HTR-8/SVneo (cell line): ENCODE data around the gene CNN3.

Experiments
- DNase-seq: peaks from one replicate; pipeline ENCODE4 v3.0.0; 2011; ENCODE audit warnings: low spot score, mixed read lengths; ENCODE audit not compliant: insufficient read length
- FAIRE-seq: peaks from 2 replicates; lab custom pipeline; 2011; peaks lifted over from hg19 to GRCh38; lab: Jason Lieb, UNC

Gene CNN3

GRCh38 chr1:94926915-94927404 is at the start of gene CNN3:
Gene CNN3, minus strand, starts transcription at chr1:94927110. Its CDS starts 216 bp downstream, at chr1:94926894.
- DNase-seq (peak; percentile 82), FAIRE-seq (peak; percentile 70)

GRCh38 chr1:94974824-94975223 is 47.9 kb upstream of the CNN3 start:
- DNase-seq (peak; percentile 31), FAIRE-seq (no peak)

GRCh38 chr1:94974241-94974640 is 47.3 kb upstream of the CNN3 start:
- no peak for FAIRE-seq
- DNase-seq, result no peak

GRCh38 chr1:94973309-94973922 is 46.5 kb upstream of the CNN3 start:
- no peak for DNase-seq
- FAIRE-seq, result no peak

- DNase-seq (peak; percentile 48), FAIRE-seq (no peak)
Observed at GRCh38 chr1:94971491-94971924, 44.6 kb upstream of the CNN3 start.

GRCh38 chr1:94970783-94971182 is 43.9 kb upstream of the CNN3 start:
- FAIRE-seq (no peak), DNase-seq (peak; percentile 27)

GRCh38 chr1:94969137-94969536 is 42.2 kb upstream of the CNN3 start:
- FAIRE-seq (no peak), DNase-seq (no peak)

- FAIRE-seq (no peak), DNase-seq (no peak)
Observed at GRCh38 chr1:94966033-94966432, 39.1 kb upstream of the CNN3 start.

- no peak for DNase-seq
- FAIRE-seq, result no peak
Observed at GRCh38 chr1:94963864-94964263, 37.0 kb upstream of the CNN3 start.

- FAIRE-seq (no peak), DNase-seq (no peak)
Observed at GRCh38 chr1:94962409-94963265, 35.7 kb upstream of the CNN3 start.

GRCh38 chr1:94961988-94962387 is 35.1 kb upstream of the CNN3 start:
- FAIRE-seq (no peak), DNase-seq (no peak)

GRCh38 chr1:94961582-94961981 is 34.7 kb upstream of the CNN3 start:
- no peak for FAIRE-seq
- no peak for DNase-seq

- FAIRE-seq (no peak), DNase-seq (no peak)
Observed at GRCh38 chr1:94958081-94958480, 31.2 kb upstream of the CNN3 start.

- FAIRE-seq, result no peak
Observed at GRCh38 chr1:94955767-94956632, 29.1 kb upstream of the CNN3 start.

GRCh38 chr1:94954263-94955220 is 27.6 kb upstream of the CNN3 start:
- no peak for FAIRE-seq
- DNase-seq, result no peak

More at GRCh38 chr1:94955767-94956632, 29.1 kb upstream of the CNN3 start:
- DNase-seq, result no peak

GRCh38 chr1:94953746-94954145 is 26.8 kb upstream of the CNN3 start:
- DNase-seq, result no peak
- no peak for FAIRE-seq

GRCh38 chr1:94953107-94953506 is 26.2 kb upstream of the CNN3 start:
- no peak for DNase-seq
- FAIRE-seq, result no peak

GRCh38 chr1:94952539-94952938 is 25.6 kb upstream of the CNN3 start:
- DNase-seq, result no peak
- FAIRE-seq, result no peak

- DNase-seq, result no peak
- FAIRE-seq, result no peak
Observed at GRCh38 chr1:94951509-94952208, 24.7 kb upstream of the CNN3 start.
